ENCODE data around the gene OXCT1. TPM values are rescaled to one million over a fixed set of nuclear protein-coding genes. Genes with fewer than 3 reads are reported as not detected.

The OXCT1 gene
- total and polyA plus RNA-seq, 2 of the 4 experiments (the other 2 are of a cell fraction), result 14.2 to 16.3 TPM

- TF ChIP-seq MAZ (IDR thresholded peaks at IDR 0.05; ENCODE audit: borderline replicate concordance, low read depth, low read length), result no peak
- TF ChIP-seq CHD1 (IDR thresholded peaks at IDR 0.05; ENCODE audit: low read depth, low read length), result no peak
Observed at GRCh38 chr5:41869151-41869723, 988 bp downstream of the OXCT1 start (continued).

DNA sequence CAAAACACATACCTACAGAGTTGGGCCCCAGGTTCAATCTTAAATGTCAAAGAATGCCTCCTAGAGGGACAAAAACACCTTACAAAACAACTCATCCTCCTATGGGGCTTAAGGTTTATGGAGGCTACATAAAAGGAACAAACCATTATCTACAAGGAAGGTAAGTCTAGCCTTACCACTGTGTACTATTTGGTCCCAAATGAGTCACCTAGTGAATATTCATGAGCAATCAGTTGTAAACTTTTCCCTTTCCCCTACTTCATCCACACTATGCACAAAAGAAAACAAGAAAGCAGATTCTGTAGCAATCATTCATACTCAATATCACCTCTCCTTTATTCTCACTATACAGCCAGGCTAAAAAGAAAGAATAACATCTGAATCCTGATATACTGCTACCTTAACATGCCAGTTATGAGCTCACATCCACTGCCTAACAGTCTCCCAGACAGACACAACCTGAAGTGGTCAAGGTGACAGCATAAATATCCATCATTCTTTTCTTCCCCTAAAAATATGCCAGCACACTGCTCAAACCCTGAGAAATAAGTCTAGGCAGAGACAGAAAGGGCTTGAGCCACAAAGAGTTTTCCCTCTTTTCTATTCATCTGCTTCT, 6.2 kb downstream of the OXCT1 start:
- dilution Hi-C loops (cut with HindIII; ENCODE audit: low sequenced_read_pairs, unreplicated experiment), result no loop called here
- H3K4me3 ChIP-seq (ENCODE audit: insufficient read depth, low read depth, low read length), result no peak overlapping the region
- H2BK20ac ChIP-seq (ENCODE audit: low read depth, low read length), result no peak overlapping the region
- no peak overlapping the region for H4K91ac ChIP-seq (ENCODE audit: insufficient read depth, low read depth, low read length)
- H2AK9ac ChIP-seq (replicated peaks; ENCODE audit: low read depth, low read length, poor library complexity), result no peak overlapping the region
- no peak overlapping the region for H2BK120ac ChIP-seq (ENCODE audit: low read depth, low read length)
- no peak overlapping the region for H4K8ac ChIP-seq (ENCODE audit: low read depth in 2 of 2, low read length in 2 of 2)
- no peak overlapping the region for H3K4ac ChIP-seq (ENCODE audit: low read depth, low read length)
- no peak overlapping the region for H2BK5ac ChIP-seq (ENCODE audit: low read depth, low read length, poor library complexity, severe bottlenecking)
- in situ Hi-C loops (cut with MboI; ENCODE audit: low sequenced_read_pairs), result loop anchor here (25.0 kb wide), 2 partner anchors 723 to 898 kb away; partner anchors contain the start of gene CCDC152
- no peaks in the 10 kb centered on the region for H4K20me1 ChIP-seq (ENCODE audit: insufficient read depth, low read length)
- H3K27me3 ChIP-seq (ENCODE audit: control insufficient read depth, insufficient read depth, low read length), result no peaks in the 10 kb centered on the region
- H3K9me3 ChIP-seq (ENCODE audit: control insufficient read depth, insufficient read depth, low read length), result no peaks in the 10 kb centered on the region
- CTCF ChIA-PET, result no interaction called here
- H3K56ac ChIP-seq (ENCODE audit: extremely low read depth, insufficient read depth, low read length), result no peak overlapping the region
- no peak overlapping the region for H2BK15ac ChIP-seq (ENCODE audit: low read depth, low read length)
- DNase-seq (peak; percentile 51), ATAC-seq (ENCODE audit: low read depth) (peak; percentile 83)
- no peak overlapping the region for H2AK5ac ChIP-seq (ENCODE audit: low read depth, low read length)
- H3K23ac ChIP-seq (ENCODE audit: low read depth, low read length), result no peak overlapping the region
- BruUV-seq (replicated peaks), result no TSS peak
- no peak overlapping the region for H4K5ac ChIP-seq (ENCODE audit: low read depth, low read length)
- H3K4me1 ChIP-seq (ENCODE audit: control insufficient read depth, insufficient read depth, low read length), result peaks cover 5% of the 10 kb centered on the region
- no peak overlapping the region for H2AFZ ChIP-seq (replicated peaks; ENCODE audit: low read length, poor library complexity)
- POLR2A ChIA-PET (ENCODE audit: unreplicated experiment), result no interaction called here
- no peaks in the 10 kb centered on the region; the same call in 1 of the 2 replicates for H3K36me3 ChIP-seq (ENCODE audit: control insufficient read depth, insufficient read depth, low read length)
- H3K14ac ChIP-seq (replicated peaks; ENCODE audit: low read depth, low read length), result no peak overlapping the region
- no peak overlapping the region for H3K27ac ChIP-seq (ENCODE audit: insufficient read depth, low read length)
- no peak overlapping the region for H3K9ac ChIP-seq (ENCODE audit: low read depth, low read length)
- no peak overlapping the region for H3K18ac ChIP-seq (ENCODE audit: low read depth, low read length)
- peaks cover 8 to 21% of the 10 kb centered on the region in 2 experiments for H3K79me1 ChIP-seq (ENCODE audit: low read depth in 1 of 2, low read length in 2 of 2)
- H3K4me2 ChIP-seq (ENCODE audit: low read depth, low read length), result no peak overlapping the region; the same call in 1 of the 2 replicates
- H3K9me1 ChIP-seq (ENCODE audit: insufficient read depth, low read length), result 0 out of 2 replicates have a peak, but pooled peaks cover 3% of the 10 kb centered on the region
- intact Hi-C loops (cut with micrococcal nuclease), result no loop called here
- no peak; the same call in 1 of the 2 replicates for TF ChIP-seq CEBPB (IDR thresholded peaks at IDR 0.05; ENCODE audit: low read depth, low read length)
- TF ChIP-seq RFX5 (IDR thresholded peaks at IDR 0.05; ENCODE audit: low read depth, low read length), result no peak
- TF ChIP-seq FOS (IDR thresholded peaks at IDR 0.05; ENCODE audit: low read depth, low read length), result no peak
- TF ChIP-seq, protein P1, sequence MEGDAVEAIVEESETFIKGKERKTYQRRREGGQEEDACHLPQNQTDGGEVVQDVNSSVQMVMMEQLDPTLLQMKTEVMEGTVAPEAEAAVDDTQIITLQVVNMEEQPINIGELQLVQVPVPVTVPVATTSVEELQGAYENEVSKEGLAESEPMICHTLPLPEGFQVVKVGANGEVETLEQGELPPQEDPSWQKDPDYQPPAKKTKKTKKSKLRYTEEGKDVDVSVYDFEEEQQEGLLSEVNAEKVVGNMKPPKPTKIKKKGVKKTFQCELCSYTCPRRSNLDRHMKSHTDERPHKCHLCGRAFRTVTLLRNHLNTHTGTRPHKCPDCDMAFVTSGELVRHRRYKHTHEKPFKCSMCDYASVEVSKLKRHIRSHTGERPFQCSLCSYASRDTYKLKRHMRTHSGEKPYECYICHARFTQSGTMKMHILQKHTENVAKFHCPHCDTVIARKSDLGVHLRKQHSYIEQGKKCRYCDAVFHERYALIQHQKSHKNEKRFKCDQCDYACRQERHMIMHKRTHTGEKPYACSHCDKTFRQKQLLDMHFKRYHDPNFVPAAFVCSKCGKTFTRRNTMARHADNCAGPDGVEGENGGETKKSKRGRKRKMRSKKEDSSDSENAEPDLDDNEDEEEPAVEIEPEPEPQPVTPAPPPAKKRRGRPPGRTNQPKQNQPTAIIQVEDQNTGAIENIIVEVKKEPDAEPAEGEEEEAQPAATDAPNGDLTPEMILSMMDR (conservative IDR thresholded peaks at IDR 0.05; ENCODE audit: low read depth, low read length), result no peak
- TF ChIP-seq CHD1 (IDR thresholded peaks at IDR 0.05; ENCODE audit: low read depth, low read length), result no peak
- TF ChIP-seq MAFK (IDR thresholded peaks at IDR 0.05; ENCODE audit: low read depth, low read length), result no peak
- no peak for TF ChIP-seq BHLHE40 (IDR thresholded peaks at IDR 0.05; ENCODE audit: low read depth, low read length)
- TF ChIP-seq NFE2L2 (IDR thresholded peaks at IDR 0.05; ENCODE audit: low read depth, low read length), result no peak
- TF ChIP-seq MAZ (IDR thresholded peaks at IDR 0.05; ENCODE audit: borderline replicate concordance, low read depth, low read length), result no peak
- TF ChIP-seq POLR2A (IDR thresholded peaks at IDR 0.05; ENCODE audit: low read depth, low read length), result no peak
- TF ChIP-seq, protein P2, sequence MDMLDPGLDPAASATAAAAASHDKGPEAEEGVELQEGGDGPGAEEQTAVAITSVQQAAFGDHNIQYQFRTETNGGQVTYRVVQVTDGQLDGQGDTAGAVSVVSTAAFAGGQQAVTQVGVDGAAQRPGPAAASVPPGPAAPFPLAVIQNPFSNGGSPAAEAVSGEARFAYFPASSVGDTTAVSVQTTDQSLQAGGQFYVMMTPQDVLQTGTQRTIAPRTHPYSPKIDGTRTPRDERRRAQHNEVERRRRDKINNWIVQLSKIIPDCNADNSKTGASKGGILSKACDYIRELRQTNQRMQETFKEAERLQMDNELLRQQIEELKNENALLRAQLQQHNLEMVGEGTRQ (IDR thresholded peaks at IDR 0.05; ENCODE audit: low read depth, low read length), result no peak
- TF ChIP-seq SMC3 (IDR thresholded peaks at IDR 0.05; ENCODE audit: low read depth, low read length), result no peak
- no peak for TF ChIP-seq RAD21 (IDR thresholded peaks at IDR 0.05; ENCODE audit: low read length)
- TF ChIP-seq MXI1 (IDR thresholded peaks at IDR 0.05; ENCODE audit: borderline replicate concordance, low read depth, low read length), result no peak
- no peak for TF ChIP-seq RCOR1 (IDR thresholded peaks at IDR 0.05; ENCODE audit: insufficient replicate concordance, low read length)
